ENCODE measurements around the gene GGA3. TPM values are rescaled to one million over a fixed set of nuclear protein-coding genes. Genes with fewer than 3 reads are reported as not detected.
"Not testable (repeated sequence)": the region's sequence is repeated elsewhere in the genome, so short reads cannot be mapped to it uniquely, and the experiment has no call there.

The GGA3 gene
- polyA plus RNA-seq (ENCODE audit: insufficient read length in 3 of 3), result 10 to 100 TPM; 36.1 to 45.8 (median 38.3) TPM

GRCh38 chr17:75261336-75262111 is at the start of gene GGA3, which contains the start of gene MRPS7:
GGA3 (minus strand) TSS chr17:75261606; CDS start chr17:75261587, 19 bp downstream.
MRPS7 (plus strand) TSS chr17:75261879; CDS start chr17:75261901, 22 bp downstream.
- DNase-seq (ENCODE audit: low read depth in 3 of 3, low spot score in 2 of 3), result peak; percentile 91 to 95 (median 93)

- DNase-seq (ENCODE audit: low read depth in 3 of 3, low spot score in 2 of 3), result no peak
These were observed 47.6 kb upstream of the GGA3 start for GRCh38 chr17:75308732-75309629.

GRCh38 chr17:75307957-75308731 is 46.7 kb upstream of the GGA3 start:
- DNase-seq (ENCODE audit: low read depth in 3 of 3, low spot score in 2 of 3), result no peak

GRCh38 chr17:75301502-75302206 is 40.2 kb upstream of the GGA3 start:
- no peak for DNase-seq (ENCODE audit: low read depth in 3 of 3, low spot score in 2 of 3)

- DNase-seq (ENCODE audit: low read depth in 3 of 3, low spot score in 2 of 3), result no peak
These were observed 39.6 kb upstream of the GGA3 start for GRCh38 chr17:75301049-75301448.

- no peak for DNase-seq (ENCODE audit: low read depth in 3 of 3, low spot score in 2 of 3)
These were observed 38.9 kb upstream of the GGA3 start for GRCh38 chr17:75300280-75300679.

GRCh38 chr17:75295201-75296158 is 34.1 kb upstream of the GGA3 start:
- no peak for DNase-seq (ENCODE audit: low read depth in 3 of 3, low spot score in 2 of 3)

- DNase-seq (ENCODE audit: low read depth in 3 of 3, low spot score in 2 of 3), result not testable (repeated sequence)
These were observed 31.5 kb upstream of the GGA3 start for GRCh38 chr17:75292810-75293448.

- DNase-seq (ENCODE audit: low read depth in 3 of 3, low spot score in 2 of 3), result no peak
These were observed 28.5 kb upstream of the GGA3 start for GRCh38 chr17:75289832-75290337.

GRCh38 chr17:75289115-75289831 is 27.9 kb upstream of the GGA3 start, which contains the start of gene SLC25A19:
SLC25A19 (minus strand) TSS chr17:75289433; CDS start chr17:75286764, 2,669 bp downstream.
- peak; percentile 85 to 96 (median 93) for DNase-seq (ENCODE audit: low read depth in 3 of 3, low spot score in 2 of 3)

GRCh38 chr17:75288770-75289114 is 27.3 kb upstream of the GGA3 start:
- no peak for DNase-seq (ENCODE audit: low read depth in 3 of 3, low spot score in 2 of 3)

- DNase-seq (ENCODE audit: low read depth in 3 of 3, low spot score in 2 of 3), result no peak
These were observed 27.0 kb upstream of the GGA3 start for GRCh38 chr17:75288359-75288758.

GRCh38 chr17:75287221-75287620 is 25.8 kb upstream of the GGA3 start:
- no peak for DNase-seq (ENCODE audit: low read depth in 3 of 3, low spot score in 2 of 3)

- no peak for DNase-seq (ENCODE audit: low read depth in 3 of 3, low spot score in 2 of 3)
These were observed 23.7 kb upstream of the GGA3 start for GRCh38 chr17:75285123-75285522.

GRCh38 chr17:75280189-75280588 is 18.8 kb upstream of the GGA3 start:
- not testable (repeated sequence) for DNase-seq (ENCODE audit: low read depth in 3 of 3, low spot score in 2 of 3)

GRCh38 chr17:75277664-75278071 is 16.3 kb upstream of the GGA3 start:
- DNase-seq (ENCODE audit: low read depth in 3 of 3, low spot score in 2 of 3), result no peak

GRCh38 chr17:75273977-75274708 is 12.7 kb upstream of the GGA3 start:
- no peak for DNase-seq (ENCODE audit: low read depth in 3 of 3, low spot score in 2 of 3)
